ENCODE data around the gene IGLL1.

IGLL1 gene

GRCh38 chr22:23526596-23527316 lies 53.3 kb downstream of the IGLL1 start:
- no peak for DNase-seq

GRCh38 chr22:23525510-23525909 lies 54.6 kb downstream of the IGLL1 start:
- DNase-seq, result no peak

GRCh38 chr22:23524226-23524625 lies 55.9 kb downstream of the IGLL1 start:
- DNase-seq, result no peak

- DNase-seq, result no peak
These were observed 56.4 kb downstream of the IGLL1 start for GRCh38 chr22:23523713-23524112.

All from CD4-positive, alpha-beta T cell treated with Interleukin-6 for 4 hours (primary cell).